Measurements from ENCODE around the gene GRK6. TPM values are rescaled to one million over a fixed set of nuclear protein-coding genes. Genes with fewer than 3 reads are reported as not detected.
A peak's percentile ranks its signal among the peaks of the same experiment; 100 is the strongest.

Gene GRK6
- polyA plus RNA-seq, 4 donors = 17.0 to 29.5 (median 24.4) TPM

DNA sequence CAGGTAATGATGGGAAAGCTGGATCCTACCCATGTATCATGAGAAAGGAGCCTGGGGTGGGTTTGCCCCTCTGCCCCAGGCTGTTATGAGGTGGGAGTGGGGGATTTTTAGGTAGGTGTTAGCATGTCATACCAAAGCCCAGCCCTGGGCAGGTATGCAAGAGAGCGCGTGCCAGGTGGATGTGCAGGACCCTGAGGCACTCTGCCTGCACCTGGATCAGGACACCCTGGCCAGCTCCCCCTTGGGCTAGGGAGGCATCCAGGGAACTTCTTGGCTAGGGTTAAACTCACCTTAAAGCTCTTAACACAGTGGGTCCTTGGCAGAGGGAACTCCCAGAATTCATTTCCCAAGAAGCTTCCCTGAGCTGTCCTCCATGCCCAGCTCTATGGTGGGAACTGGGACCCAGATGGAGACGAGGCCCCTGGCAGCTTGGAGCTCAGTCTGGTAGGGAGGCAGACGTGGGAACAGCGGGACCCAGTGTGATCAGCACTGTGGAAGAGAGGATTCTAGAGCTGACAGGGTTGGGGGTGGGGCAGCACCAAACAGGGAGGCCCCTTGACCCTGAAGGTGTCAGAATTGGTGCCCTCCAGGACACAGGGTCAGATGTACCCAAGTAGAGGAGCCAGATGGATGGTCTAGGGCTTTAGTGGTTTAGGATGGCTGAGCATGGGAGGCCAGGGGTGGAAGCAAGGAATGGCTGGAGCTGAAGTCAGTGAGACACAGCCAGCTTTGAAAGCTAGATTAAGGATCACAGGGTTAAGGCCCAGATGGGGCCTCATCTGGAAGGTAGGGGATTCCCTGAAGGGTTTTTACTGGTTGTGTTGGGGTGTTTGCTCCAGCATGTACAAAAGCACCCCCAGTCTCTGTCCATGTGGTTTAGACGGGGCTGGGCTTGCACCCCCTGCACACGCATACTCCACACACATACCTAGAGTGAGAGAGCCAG is 17.9 kb downstream of the GRK6 start:
- peak overlapping the region in 1 of 3 donors; percentile 12 for H3K27ac ChIP-seq (ENCODE audit: low read depth in 1 of 3, low read length in 2 of 3)
- DNase-seq (no peak), FAIRE-seq (no peak)

DNA sequence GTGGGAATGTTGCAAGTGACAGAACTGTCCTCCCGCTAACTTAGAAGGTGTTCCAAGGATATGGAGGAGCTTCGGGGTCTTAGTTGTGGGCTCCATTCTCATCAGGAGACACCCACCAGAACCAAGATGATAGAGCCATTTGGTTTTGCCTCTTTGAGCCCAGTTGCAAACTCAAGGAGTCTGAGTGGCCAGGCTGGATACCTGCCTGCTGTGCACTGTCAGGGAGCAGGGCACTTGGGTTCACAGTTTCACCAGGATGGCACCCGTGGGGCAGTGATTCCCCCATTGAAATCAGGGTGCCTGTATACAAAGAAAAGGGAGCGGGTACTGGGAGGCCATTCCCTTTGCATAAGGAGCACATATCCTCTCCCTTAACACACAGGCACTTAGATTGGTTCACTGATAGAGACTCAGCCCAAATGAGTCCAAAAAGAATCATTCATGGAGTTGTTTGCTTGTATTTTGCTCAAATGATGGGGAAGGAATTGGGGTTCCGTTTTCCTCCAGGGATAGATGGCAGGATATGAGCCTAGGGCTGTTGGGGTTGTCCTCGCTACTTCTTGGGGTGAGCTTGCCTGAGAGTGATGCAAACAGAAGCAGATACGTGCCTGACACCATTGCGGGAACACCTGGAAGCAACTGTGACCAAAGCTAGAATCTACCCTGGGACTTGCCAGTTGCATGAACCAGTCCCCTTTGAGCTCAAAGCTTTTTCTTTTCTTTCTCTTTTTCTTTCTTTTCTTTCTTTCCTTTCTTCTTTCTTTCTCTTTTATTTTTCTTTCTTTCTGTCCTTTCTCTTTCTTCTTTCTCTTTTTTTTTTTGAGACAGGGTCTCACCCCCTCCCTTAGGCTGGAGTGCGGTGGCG is 18.8 kb downstream of the GRK6 start:
- peak overlapping the region in 2 of 3 donors; percentile 3 to 32 for H3K27ac ChIP-seq (ENCODE audit: low read depth in 1 of 3, low read length in 2 of 3)
- H3K36me3 ChIP-seq (ENCODE audit: control insufficient read depth in 3 of 3, insufficient read depth in 2 of 3, low read depth in 1 of 3, low read length in 3 of 3) = peaks cover 6 to 34% (median 6%) of the 10 kb centered on the region in 3 donors
- DNase-seq = no peak
- peaks cover 0 to 14% (median 2%) of the 10 kb centered on the region in 3 donors for H3K4me1 ChIP-seq (ENCODE audit: control insufficient read depth in 3 of 3, insufficient read depth in 2 of 3, low read depth in 1 of 3, low read length in 2 of 3)
- no peak for FAIRE-seq
- H3K27me3 ChIP-seq (ENCODE audit: control insufficient read depth in 3 of 3, insufficient read depth in 3 of 3, low read length in 3 of 3) = peaks cover 0 to 37% (median 0%) of the 10 kb centered on the region in 3 donors
- H3K9me3 ChIP-seq (ENCODE audit: control insufficient read depth in 2 of 2, insufficient read depth in 1 of 2, low read depth in 1 of 2, low read length in 1 of 2) = no peaks in the 10 kb centered on the region
- WGBS, 3 donors = 20 to 44% (median 35%) methylated on average over 10 of the region's 10 CpGs
- H3K4me3 ChIP-seq (ENCODE audit: low read depth in 1 of 3, low read length in 3 of 3) = no peak overlapping the region

More for the DNA sequence above, 17.9 kb downstream of the GRK6 start:
- Histone ChIP-seq H3K4me3 (ENCODE audit: low read depth in 1 of 3, low read length in 3 of 3) (no peak overlapping the region), H3K27me3 (ENCODE audit: control insufficient read depth in 3 of 3, insufficient read depth in 3 of 3, low read length in 3 of 3) (peaks cover 0 to 34% (median 0%) of the 10 kb centered on the region in 3 donors), H3K36me3 (ENCODE audit: control insufficient read depth in 3 of 3, insufficient read depth in 2 of 3, low read depth in 1 of 3, low read length in 3 of 3) (peaks cover 6 to 36% (median 6%) of the 10 kb centered on the region in 3 donors), H3K9me3 (ENCODE audit: control insufficient read depth in 2 of 2, insufficient read depth in 1 of 2, low read depth in 1 of 2, low read length in 1 of 2) (no peaks in the 10 kb centered on the region), H3K4me1 (ENCODE audit: control insufficient read depth in 3 of 3, insufficient read depth in 2 of 3, low read depth in 1 of 3, low read length in 2 of 3) (peaks cover 0 to 14% (median 2%) of the 10 kb centered on the region in 3 donors)
- 45 to 61% (median 52%) methylated on average over 7 of the region's 7 CpGs for WGBS, 3 donors

DNA sequence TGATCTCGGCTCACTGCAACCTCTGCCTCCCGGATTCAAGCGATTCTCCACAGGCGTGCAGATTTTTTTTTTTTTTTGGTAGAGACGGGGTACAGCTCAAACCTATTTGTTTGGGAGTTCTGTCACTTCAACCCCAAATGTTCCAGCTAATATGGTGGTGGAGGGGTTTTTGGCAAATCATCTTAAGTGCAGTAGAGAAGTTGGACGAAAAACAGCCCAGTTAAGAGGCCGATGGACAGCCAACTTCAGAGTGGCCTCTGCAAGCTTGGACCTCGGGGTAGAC is 19.4 kb downstream of the GRK6 start:
- Histone ChIP-seq H3K9me3 (ENCODE audit: control insufficient read depth in 2 of 2, insufficient read depth in 1 of 2, low read depth in 1 of 2, low read length in 1 of 2) (no peaks in the 10 kb centered on the region), H3K4me1 (ENCODE audit: control insufficient read depth in 3 of 3, insufficient read depth in 2 of 3, low read depth in 1 of 3, low read length in 2 of 3) (peaks cover 0 to 14% (median 2%) of the 10 kb centered on the region in 3 donors), H3K27ac (ENCODE audit: low read depth in 1 of 3, low read length in 2 of 3) (peak overlapping the region in 2 of 3 donors; percentile 24 to 25), H3K4me3 (ENCODE audit: low read depth in 1 of 3, low read length in 3 of 3) (peak overlapping the region in 2 of 3 donors; percentile 48 to 73), H3K27me3 (ENCODE audit: control insufficient read depth in 3 of 3, insufficient read depth in 3 of 3, low read length in 3 of 3) (peaks cover 0 to 37% (median 0%) of the 10 kb centered on the region in 3 donors), H3K36me3 (ENCODE audit: control insufficient read depth in 3 of 3, insufficient read depth in 2 of 3, low read depth in 1 of 3, low read length in 3 of 3) (peaks cover 5 to 28% (median 6%) of the 10 kb centered on the region in 3 donors)
- DNase-seq = no peak
- WGBS, 3 donors = 1 to 5% (median 2%) methylated on average over 8 of the region's 8 CpGs
- no peak for FAIRE-seq

- Histone ChIP-seq H3K9me3 (ENCODE audit: control insufficient read depth in 2 of 2, insufficient read depth in 1 of 2, low read depth in 1 of 2, low read length in 1 of 2) (no peaks in the 10 kb centered on the region), H3K4me1 (ENCODE audit: control insufficient read depth in 3 of 3, insufficient read depth in 2 of 3, low read depth in 1 of 3, low read length in 2 of 3) (peaks cover 0 to 14% (median 2%) of the 10 kb centered on the region in 3 donors), H3K4me3 (ENCODE audit: low read depth in 1 of 3, low read length in 3 of 3) (peak within 1 kb of the TSS; percentile 44 to 73 (median 48)), H3K36me3 (ENCODE audit: control insufficient read depth in 3 of 3, insufficient read depth in 2 of 3, low read depth in 1 of 3, low read length in 3 of 3) (peaks cover 0 to 22% (median 0%) of the 10 kb centered on the region in 3 donors), H3K27me3 (ENCODE audit: control insufficient read depth in 3 of 3, insufficient read depth in 3 of 3, low read length in 3 of 3) (peaks cover 0 to 37% (median 0%) of the 10 kb centered on the region in 3 donors), H3K27ac (ENCODE audit: low read depth in 1 of 3, low read length in 2 of 3) (peak within 1 kb of the TSS in 2 of 3 donors; percentile 24 to 25)
- DNase-seq (peak; percentile 57 to 80), FAIRE-seq (no peak)
- WGBS, 3 donors = 0 to 1% (median 1%) methylated on average over 42 to 89 of the region's 89 CpGs
These were observed 20.0 kb downstream of the GRK6 start, which contains the start of gene PRR7 for GRCh38 chr5:177446200-177447065. Gene PRR7, plus strand, starts transcription at chr5:177446814. Its CDS starts 8,254 bp downstream, at chr5:177455068.

GRCh38 chr5:177447066-177447610 is 20.7 kb downstream of the GRK6 start:
- H3K4me3 ChIP-seq (ENCODE audit: low read depth in 1 of 3, low read length in 3 of 3) = peak overlapping the region in 2 of 3 donors; percentile 44 to 73
- peaks cover 0 to 15% (median 0%) of the 10 kb centered on the region in 3 donors for H3K36me3 ChIP-seq (ENCODE audit: control insufficient read depth in 3 of 3, insufficient read depth in 2 of 3, low read depth in 1 of 3, low read length in 3 of 3)
- DNase-seq = peak in 1 of 2 donors; percentile 64
- FAIRE-seq = no peak
- peaks cover 0 to 37% (median 0%) of the 10 kb centered on the region in 3 donors for H3K27me3 ChIP-seq (ENCODE audit: control insufficient read depth in 3 of 3, insufficient read depth in 3 of 3, low read length in 3 of 3)
- H3K27ac ChIP-seq (ENCODE audit: low read depth in 1 of 3, low read length in 2 of 3) = no peak overlapping the region
- 1% methylated on average over 19 to 48 of the region's 52 CpGs for WGBS, 3 donors
- peaks cover 0 to 14% (median 2%) of the 10 kb centered on the region in 3 donors for H3K4me1 ChIP-seq (ENCODE audit: control insufficient read depth in 3 of 3, insufficient read depth in 2 of 3, low read depth in 1 of 3, low read length in 2 of 3)
- no peaks in the 10 kb centered on the region for H3K9me3 ChIP-seq (ENCODE audit: control insufficient read depth in 2 of 2, insufficient read depth in 1 of 2, low read depth in 1 of 2, low read length in 1 of 2)

- FAIRE-seq = no peak
These were observed 21.3 kb downstream of the GRK6 start for GRCh38 chr5:177447611-177448243.

More at GRCh38 chr5:177447611-177448243, 21.3 kb downstream of the GRK6 start:
- no peak overlapping the region for H3K27ac ChIP-seq (ENCODE audit: low read depth in 1 of 3, low read length in 2 of 3)
- no peaks in the 10 kb centered on the region for H3K9me3 ChIP-seq (ENCODE audit: control insufficient read depth in 2 of 2, insufficient read depth in 1 of 2, low read depth in 1 of 2, low read length in 1 of 2)
- peaks cover 0 to 37% (median 0%) of the 10 kb centered on the region in 3 donors for H3K27me3 ChIP-seq (ENCODE audit: control insufficient read depth in 3 of 3, insufficient read depth in 3 of 3, low read length in 3 of 3)
- H3K4me3 ChIP-seq (ENCODE audit: low read depth in 1 of 3, low read length in 3 of 3) = no peak overlapping the region
- H3K4me1 ChIP-seq (ENCODE audit: control insufficient read depth in 3 of 3, insufficient read depth in 2 of 3, low read depth in 1 of 3, low read length in 2 of 3) = peaks cover 0 to 14% (median 2%) of the 10 kb centered on the region in 3 donors
- peak; percentile 42 for DNase-seq
- H3K36me3 ChIP-seq (ENCODE audit: control insufficient read depth in 3 of 3, insufficient read depth in 2 of 3, low read depth in 1 of 3, low read length in 3 of 3) = peaks cover 0 to 10% (median 0%) of the 10 kb centered on the region in 3 donors
- WGBS, 3 donors = 4 to 11% (median 6%) methylated on average over 21 to 23 of the region's 23 CpGs
